GM20431 (cell line): ENCODE results near the gene AR.

ENCODE experiments used
- in situ Hi-C: fragments of 300-500 bp; cut with MseI, MboI; formaldehyde crosslinking; loops from one replicate; pipeline ENCODE4 v1.15.0; 2020; ENCODE audit warnings: low sequenced_read_pairs; ENCODE audit not compliant: unreplicated experiment

Gene AR

DNA sequence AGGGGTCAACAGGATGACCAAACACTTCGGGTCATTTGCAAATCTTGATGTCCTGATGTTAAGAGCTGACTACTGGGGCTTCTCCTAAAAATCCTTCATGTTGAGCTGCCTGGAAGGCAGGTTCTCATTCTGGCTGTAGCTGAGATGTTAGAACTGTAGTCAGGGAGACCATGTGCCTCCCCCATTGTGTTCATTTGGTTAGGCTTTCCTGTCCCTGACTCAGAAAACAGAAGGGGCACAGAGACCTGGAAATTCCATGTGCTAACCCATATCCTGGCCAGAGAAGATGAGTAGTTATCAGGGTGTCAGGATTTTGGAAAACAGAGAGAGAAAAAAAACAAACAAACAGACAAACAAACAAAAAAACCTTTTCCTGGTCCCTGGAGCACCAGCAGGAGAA is 177.5 kb downstream of the AR start:
- in situ Hi-C loops, result no loop called here

- in situ Hi-C loops, result no loop called here
Observed at GRCh38 chrX:67723580-67724351, 179.9 kb downstream of the AR start.

GRCh38 chrX:67724359-67725110 is 180.7 kb downstream of the AR start:
- in situ Hi-C loops, result no loop called here

GRCh38 chrX:67725471-67725870 is 181.7 kb downstream of the AR start:
- in situ Hi-C loops, result no loop called here

DNA sequence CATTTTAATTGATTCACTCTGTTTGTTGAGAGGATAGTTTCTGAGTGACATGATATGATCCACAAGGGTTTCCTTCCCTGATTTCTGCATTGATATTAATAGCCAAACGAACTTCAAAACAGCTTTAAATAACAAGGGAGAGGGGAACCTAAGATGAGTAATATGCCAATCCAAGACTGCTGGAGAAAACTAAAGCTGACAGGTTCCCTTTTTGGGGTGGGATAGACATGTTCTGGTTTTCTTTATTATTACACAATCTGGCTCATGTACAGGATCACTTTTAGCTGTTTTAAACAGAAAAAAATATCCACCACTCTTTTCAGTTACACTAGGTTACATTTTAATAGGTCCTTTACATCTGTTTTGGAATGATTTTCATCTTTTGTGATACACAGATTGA is 182.2 kb downstream of the AR start:
- in situ Hi-C loops, result no loop called here

DNA sequence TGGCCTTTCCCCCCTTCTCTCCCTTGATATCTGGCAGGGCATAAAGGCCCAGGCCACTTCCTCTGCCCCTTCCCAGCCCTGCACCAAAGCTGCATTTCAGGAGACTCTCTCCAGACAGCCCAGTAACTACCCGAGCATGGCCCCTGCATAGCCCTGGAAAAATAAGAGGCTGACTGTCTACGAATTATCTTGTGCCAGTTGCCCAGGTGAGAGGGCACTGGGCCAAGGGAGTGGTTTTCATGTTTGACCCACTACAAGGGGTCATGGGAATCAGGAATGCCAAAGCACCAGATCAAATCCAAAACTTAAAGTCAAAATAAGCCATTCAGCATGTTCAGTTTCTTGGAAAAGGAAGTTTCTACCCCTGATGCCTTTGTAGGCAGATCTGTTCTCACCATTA is 183.8 kb downstream of the AR start:
- in situ Hi-C loops, result no loop called here

GRCh38 chrX:67730296-67730695 is 186.5 kb downstream of the AR start:
- in situ Hi-C loops, result no loop called here

DNA sequence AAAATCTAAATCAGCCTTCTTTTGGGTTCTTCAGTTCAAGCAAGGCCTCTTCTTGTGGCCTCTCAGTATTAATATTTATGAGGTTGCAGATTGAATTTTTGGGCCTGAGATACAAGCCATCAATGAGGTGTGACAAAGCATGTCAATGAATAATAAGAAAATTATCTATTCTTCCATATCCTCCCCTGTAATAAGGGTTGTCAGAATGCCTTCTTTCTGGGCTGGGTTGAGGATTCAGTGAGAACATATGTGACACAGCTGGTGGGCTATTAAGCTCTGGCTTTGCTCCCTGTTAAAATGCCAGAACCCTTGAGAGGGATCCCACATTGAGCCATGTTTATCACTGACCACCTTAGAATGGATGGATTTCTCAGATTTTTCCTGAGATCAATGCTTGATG is 187.2 kb downstream of the AR start:
- in situ Hi-C loops, result no loop called here

- in situ Hi-C loops, result no loop called here
Observed at GRCh38 chrX:67732864-67733263, 189.0 kb downstream of the AR start.

- in situ Hi-C loops, result no loop called here
Observed at GRCh38 chrX:67734111-67734753, 190.4 kb downstream of the AR start.

GRCh38 chrX:67749536-67749935 is 205.7 kb downstream of the AR start:
- in situ Hi-C loops, result no loop called here

DNA sequence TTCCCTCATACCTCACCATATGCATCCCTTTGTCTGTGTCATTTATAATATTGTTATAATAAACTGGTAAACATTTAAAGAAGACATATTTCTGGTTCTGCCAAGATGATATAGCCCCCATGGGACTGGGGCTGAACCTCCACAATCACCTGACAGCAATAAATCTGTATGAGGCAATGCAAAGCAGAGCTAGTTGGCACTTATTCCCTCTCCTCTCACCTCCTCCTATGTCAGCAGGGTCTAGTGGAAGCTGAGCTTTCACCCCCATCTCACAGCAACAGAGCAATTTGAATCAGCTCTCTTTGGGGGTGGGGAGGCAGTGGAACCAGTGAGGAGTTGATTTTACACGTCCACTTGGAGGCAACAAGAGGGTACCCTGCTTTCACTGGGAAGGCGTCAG is 206.9 kb downstream of the AR start:
- in situ Hi-C loops, result no loop called here

GRCh38 chrX:67759018-67759417 is 215.2 kb downstream of the AR start:
- in situ Hi-C loops, result no loop called here

DNA sequence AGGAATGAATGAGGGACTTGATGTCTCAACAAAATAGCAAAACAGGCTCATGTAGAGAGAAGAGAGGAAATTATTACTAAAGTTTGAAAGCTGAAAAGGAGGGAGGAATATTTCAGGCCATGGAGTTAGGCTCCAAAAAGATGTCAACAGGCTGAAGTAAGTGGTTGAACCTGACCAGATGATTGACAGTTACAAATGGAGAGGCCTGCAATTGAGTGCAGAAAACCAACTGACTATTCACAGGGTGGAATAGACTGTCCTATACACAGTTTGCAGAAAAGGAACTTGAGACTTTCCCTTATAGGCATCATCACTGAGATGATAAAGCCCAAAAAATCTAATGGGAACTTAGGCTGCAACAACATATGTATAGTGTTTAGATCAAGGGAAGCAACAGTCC is 233.3 kb downstream of the AR start:
- in situ Hi-C loops, result no loop called here

- in situ Hi-C loops, result no loop called here
Observed at GRCh38 chrX:67779099-67779498, 235.3 kb downstream of the AR start.
